ENCODE measurements around the gene PDE7B.

DNA sequence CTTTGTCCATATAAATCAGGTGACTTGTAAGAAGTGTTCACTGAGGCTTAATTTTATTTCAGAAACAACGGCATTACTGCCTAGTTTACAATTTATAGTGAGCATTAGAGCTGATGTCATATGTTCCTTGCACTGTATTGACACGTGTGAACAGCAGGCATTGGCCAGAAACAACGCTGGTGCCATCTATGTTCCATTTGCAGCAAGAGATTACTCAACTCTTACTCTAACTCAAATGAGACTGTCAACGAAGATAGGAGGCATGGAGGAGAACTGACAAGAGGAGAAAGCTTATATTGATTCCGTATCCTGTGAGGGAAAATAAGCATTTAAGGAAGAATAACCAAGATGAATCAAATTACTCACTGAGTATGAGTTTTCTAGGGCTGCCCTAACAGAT, 350.2 kb downstream of the PDE7B start:
- TF ChIP-seq, protein P1, sequence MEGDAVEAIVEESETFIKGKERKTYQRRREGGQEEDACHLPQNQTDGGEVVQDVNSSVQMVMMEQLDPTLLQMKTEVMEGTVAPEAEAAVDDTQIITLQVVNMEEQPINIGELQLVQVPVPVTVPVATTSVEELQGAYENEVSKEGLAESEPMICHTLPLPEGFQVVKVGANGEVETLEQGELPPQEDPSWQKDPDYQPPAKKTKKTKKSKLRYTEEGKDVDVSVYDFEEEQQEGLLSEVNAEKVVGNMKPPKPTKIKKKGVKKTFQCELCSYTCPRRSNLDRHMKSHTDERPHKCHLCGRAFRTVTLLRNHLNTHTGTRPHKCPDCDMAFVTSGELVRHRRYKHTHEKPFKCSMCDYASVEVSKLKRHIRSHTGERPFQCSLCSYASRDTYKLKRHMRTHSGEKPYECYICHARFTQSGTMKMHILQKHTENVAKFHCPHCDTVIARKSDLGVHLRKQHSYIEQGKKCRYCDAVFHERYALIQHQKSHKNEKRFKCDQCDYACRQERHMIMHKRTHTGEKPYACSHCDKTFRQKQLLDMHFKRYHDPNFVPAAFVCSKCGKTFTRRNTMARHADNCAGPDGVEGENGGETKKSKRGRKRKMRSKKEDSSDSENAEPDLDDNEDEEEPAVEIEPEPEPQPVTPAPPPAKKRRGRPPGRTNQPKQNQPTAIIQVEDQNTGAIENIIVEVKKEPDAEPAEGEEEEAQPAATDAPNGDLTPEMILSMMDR (IDR thresholded peaks at IDR 0.05; ENCODE audit: control extremely low read depth in 1 of 3, insufficient read depth in 1 of 3, low read depth in 1 of 3, low read length in 3 of 3), result no peak
- TF ChIP-seq TCF12 (IDR thresholded peaks at IDR 0.05; ENCODE audit: low read depth, low read length) (no peak), POLR2A (IDR thresholded peaks at IDR 0.05; ENCODE audit: control extremely low read depth in 1 of 2, low read depth in 2 of 2, low read length in 2 of 2) (no peak)
- TF ChIP-seq, protein P2, sequence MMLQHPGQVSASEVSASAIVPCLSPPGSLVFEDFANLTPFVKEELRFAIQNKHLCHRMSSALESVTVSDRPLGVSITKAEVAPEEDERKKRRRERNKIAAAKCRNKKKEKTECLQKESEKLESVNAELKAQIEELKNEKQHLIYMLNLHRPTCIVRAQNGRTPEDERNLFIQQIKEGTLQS (IDR thresholded peaks at IDR 0.05; ENCODE audit: insufficient read depth, low read depth, low read length), result no peak

Data from H1 (cell line).